SK-N-SH (cell line): ENCODE data around the gene PSMG4.

Experiments
- CTCF ChIP-seq: fragments of 200-600 bp; sonication (generic); IDR thresholded peaks from 2 replicates; pipeline ENCODE4 v1.6.1; 2017; ENCODE audit warnings: antibody characterized with exemption, mild to moderate bottlenecking, moderate library complexity
- ELF1 ChIP-seq: IDR thresholded peaks from 2 replicates; pipeline ENCODE4 v1.4.0; 2012
- NFIC ChIP-seq: IDR thresholded peaks from 2 replicates; pipeline ENCODE4 v1.4.0; 2012; ENCODE audit warnings: borderline replicate concordance
- REST ChIP-seq: IDR thresholded peaks from 2 replicates; pipeline ENCODE4 v1.6.1; 2012; ENCODE audit warnings: mild to moderate bottlenecking, low read depth, low read length, moderate library complexity
- TAF1 ChIP-seq: IDR thresholded peaks from 2 replicates; pipeline ENCODE4 v1.6.1; 2012; ENCODE audit warnings: low read depth, mild to moderate bottlenecking, low read length, moderate library complexity, borderline replicate concordance
- TCF12 ChIP-seq: IDR thresholded peaks from 2 replicates; pipeline ENCODE4 v1.4.0; 2012
- USF1 ChIP-seq: IDR thresholded peaks from 2 replicates; pipeline ENCODE4 v1.4.0; 2012; ENCODE audit warnings: low read depth, borderline replicate concordance

DNA sequence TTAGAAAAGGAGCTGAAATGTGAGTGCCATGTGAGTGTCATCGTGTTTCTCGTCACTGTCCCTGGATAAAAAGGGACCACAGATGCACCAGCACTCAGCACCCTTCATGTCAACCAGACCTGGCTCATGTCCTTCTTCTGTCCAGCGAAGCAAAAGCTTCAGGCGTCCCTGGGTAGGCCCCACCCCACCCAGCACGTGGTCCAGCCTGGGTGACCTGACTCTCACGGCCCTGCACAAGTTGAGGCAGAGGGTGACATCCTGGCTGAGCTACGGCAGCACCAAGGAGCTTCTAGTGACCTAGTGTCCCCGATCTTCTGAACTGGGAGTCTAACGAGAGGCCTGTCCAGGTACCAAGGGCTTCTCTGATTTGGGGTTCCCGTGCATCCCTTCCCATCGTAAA, 37.8 kb downstream of the PSMG4 start:
- TF ChIP-seq CTCF: no peak
- no peak for TF ChIP-seq TCF12
- TF ChIP-seq REST: no peak
- TF ChIP-seq TAF1: no peak
- no peak for TF ChIP-seq USF1
- no peak for TF ChIP-seq NFIC
- no peak for TF ChIP-seq ELF1
